ENCODE results near the gene THBD. TPM values are rescaled to one million over a fixed set of nuclear protein-coding genes. Genes with fewer than 3 reads are reported as not detected.

THBD gene
- total RNA-seq, 4 donors from 2014 or later, result 39.7 to 329 (median 241) TPM

DNA sequence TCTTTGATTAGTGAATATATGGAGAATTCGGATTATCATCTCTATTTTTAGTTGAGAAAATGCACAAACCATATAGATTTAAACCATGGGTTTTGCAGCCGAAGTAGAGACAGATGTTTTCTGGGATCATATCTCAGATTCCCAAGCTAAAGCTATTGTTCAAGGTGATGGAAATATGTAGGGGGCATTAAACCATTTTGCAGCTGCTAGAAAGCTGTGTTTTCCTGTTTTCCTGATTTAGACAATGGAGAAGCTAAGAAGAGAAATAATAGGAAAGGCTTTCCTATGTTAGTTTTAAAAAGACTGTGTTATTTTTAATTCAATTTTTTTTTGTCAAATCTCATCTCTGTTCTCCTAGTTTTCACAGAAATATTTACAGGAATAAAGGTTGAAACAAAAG is 30.5 kb upstream of the THBD start:
- DNase-seq (ENCODE audit: low spot score in 2 of 2), result no peak
- no peaks in the 10 kb centered on the region for H3K27me3 ChIP-seq
- no peak for TF ChIP-seq EP300 (IDR thresholded peaks at IDR 0.05)
- no peak for TF ChIP-seq POLR2A (IDR thresholded peaks at IDR 0.05)
- TF ChIP-seq POLR2AphosphoS5 (IDR thresholded peaks at IDR 0.05), result no peak
- TF ChIP-seq, protein P1, sequence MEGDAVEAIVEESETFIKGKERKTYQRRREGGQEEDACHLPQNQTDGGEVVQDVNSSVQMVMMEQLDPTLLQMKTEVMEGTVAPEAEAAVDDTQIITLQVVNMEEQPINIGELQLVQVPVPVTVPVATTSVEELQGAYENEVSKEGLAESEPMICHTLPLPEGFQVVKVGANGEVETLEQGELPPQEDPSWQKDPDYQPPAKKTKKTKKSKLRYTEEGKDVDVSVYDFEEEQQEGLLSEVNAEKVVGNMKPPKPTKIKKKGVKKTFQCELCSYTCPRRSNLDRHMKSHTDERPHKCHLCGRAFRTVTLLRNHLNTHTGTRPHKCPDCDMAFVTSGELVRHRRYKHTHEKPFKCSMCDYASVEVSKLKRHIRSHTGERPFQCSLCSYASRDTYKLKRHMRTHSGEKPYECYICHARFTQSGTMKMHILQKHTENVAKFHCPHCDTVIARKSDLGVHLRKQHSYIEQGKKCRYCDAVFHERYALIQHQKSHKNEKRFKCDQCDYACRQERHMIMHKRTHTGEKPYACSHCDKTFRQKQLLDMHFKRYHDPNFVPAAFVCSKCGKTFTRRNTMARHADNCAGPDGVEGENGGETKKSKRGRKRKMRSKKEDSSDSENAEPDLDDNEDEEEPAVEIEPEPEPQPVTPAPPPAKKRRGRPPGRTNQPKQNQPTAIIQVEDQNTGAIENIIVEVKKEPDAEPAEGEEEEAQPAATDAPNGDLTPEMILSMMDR (IDR thresholded peaks at IDR 0.05), result no peak
- 84% methylated on average over 2 of the region's 2 CpGs for WGBS
- H3K4me3 ChIP-seq, result no peak overlapping the region
- H3K9me3 ChIP-seq, result no peaks in the 10 kb centered on the region
- H3K4me1 ChIP-seq, result peaks cover 19% of the 10 kb centered on the region
- H3K36me3 ChIP-seq, result no peaks in the 10 kb centered on the region
- no peak overlapping the region for H3K27ac ChIP-seq

DNA sequence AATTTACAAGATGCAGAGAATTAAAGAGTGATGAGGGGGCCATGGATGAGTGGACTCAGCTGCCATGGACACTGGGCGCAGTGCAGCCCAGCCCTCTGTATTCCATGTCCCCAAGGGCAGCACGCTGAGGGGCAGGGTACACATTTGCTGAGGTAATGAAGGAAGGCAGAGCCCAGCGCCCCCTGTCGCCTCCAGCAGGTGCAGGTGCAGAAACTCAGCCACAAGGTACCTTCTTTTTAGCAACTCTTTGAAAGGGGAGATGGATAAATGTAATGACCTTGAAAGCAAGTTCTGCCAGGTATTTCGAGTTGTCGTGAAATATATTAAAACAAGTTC is 29.5 kb upstream of the THBD start:
- peaks cover 17% of the 10 kb centered on the region for H3K4me1 ChIP-seq
- no peaks in the 10 kb centered on the region for H3K9me3 ChIP-seq
- H3K36me3 ChIP-seq, result no peaks in the 10 kb centered on the region
- WGBS, result 75% methylated on average over 6 of the region's 6 CpGs
- no peak overlapping the region for H3K4me3 ChIP-seq
- no peak for TF ChIP-seq POLR2AphosphoS5 (IDR thresholded peaks at IDR 0.05)
- TF ChIP-seq, protein P1 (IDR thresholded peaks at IDR 0.05), result no peak
- TF ChIP-seq EP300 (IDR thresholded peaks at IDR 0.05), result no peak
- no peak overlapping the region for H3K27ac ChIP-seq
- no peak for DNase-seq (ENCODE audit: low spot score in 2 of 2)
- H3K27me3 ChIP-seq, result no peaks in the 10 kb centered on the region

DNA sequence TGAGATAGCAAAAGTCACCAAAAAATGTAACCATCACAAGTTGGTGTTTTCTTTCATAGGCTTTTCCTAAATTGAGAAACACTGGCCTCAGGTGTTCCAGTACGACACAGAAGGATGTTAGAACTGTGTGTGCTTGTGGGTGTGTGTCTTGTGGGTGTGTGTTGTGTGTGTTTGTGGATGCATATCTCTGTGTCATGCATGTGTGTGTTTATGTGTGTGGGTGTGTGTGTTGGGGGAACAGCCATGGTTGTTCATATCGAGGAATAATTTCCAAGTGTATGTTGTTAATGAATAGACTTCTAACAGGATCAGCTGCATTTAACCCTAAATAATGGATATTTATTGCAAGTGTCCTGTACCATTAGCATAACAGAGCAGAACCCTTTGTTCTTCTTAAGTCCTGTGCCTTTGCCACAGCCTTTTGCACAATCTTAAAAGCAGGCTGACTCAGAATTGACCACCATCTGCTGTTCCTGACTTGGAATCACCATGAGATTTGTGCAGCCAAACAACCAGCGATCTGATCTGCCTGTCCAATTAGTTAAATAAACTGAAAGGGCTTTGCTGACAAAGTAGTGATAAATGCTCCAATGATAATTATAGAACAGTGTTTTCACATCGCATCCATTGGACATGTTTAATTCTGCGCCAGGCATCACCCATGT is 29.0 kb upstream of the THBD start:
- TF ChIP-seq POLR2A (IDR thresholded peaks at IDR 0.05) (no peak), POLR2AphosphoS5 (IDR thresholded peaks at IDR 0.05) (no peak)
- H3K27ac ChIP-seq, result no peak overlapping the region
- no peak overlapping the region for H3K4me3 ChIP-seq
- H3K36me3 ChIP-seq, result no peaks in the 10 kb centered on the region
- WGBS, result 77% methylated on average over 5 of the region's 5 CpGs
- H3K9me3 ChIP-seq, result no peaks in the 10 kb centered on the region
- peaks cover 12% of the 10 kb centered on the region for H3K4me1 ChIP-seq
- H3K27me3 ChIP-seq, result no peaks in the 10 kb centered on the region
- DNase-seq (ENCODE audit: low spot score in 2 of 2), result no peak

DNA sequence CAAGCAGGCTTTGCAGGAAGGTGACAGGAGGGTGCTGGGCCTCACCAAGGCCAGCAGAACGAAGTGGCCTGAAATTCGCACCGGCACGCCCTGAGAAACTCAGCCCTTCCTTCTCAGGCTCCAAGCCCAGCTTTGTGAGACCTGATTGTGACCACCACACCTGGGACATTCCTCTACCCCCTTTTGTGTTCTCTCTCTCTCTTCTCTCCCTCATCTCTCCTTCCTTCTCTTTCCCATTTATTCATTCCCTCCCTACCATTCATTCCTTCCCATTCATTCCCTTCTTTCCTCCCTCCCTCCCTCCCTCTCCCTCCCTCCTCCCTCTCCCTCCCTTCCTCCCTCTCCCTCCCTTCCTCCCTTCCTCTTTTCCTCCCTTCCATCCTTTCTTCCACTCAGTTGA is 27.8 kb upstream of the THBD start:
- peaks cover 1% of the 10 kb centered on the region for H3K4me1 ChIP-seq
- no peak overlapping the region for H3K27ac ChIP-seq
- no peak overlapping the region for H3K4me3 ChIP-seq
- DNase-seq (ENCODE audit: low spot score in 2 of 2), result no peak
- 88% methylated on average over 4 of the region's 4 CpGs for WGBS
- no peaks in the 10 kb centered on the region for H3K27me3 ChIP-seq
- no peak for TF ChIP-seq EP300 (IDR thresholded peaks at IDR 0.05)
- no peak for TF ChIP-seq POLR2AphosphoS5 (IDR thresholded peaks at IDR 0.05)
- TF ChIP-seq, protein P1 (IDR thresholded peaks at IDR 0.05), result no peak
- TF ChIP-seq POLR2A (IDR thresholded peaks at IDR 0.05), result no peak
- H3K36me3 ChIP-seq, result no peaks in the 10 kb centered on the region
- no peaks in the 10 kb centered on the region for H3K9me3 ChIP-seq

DNA sequence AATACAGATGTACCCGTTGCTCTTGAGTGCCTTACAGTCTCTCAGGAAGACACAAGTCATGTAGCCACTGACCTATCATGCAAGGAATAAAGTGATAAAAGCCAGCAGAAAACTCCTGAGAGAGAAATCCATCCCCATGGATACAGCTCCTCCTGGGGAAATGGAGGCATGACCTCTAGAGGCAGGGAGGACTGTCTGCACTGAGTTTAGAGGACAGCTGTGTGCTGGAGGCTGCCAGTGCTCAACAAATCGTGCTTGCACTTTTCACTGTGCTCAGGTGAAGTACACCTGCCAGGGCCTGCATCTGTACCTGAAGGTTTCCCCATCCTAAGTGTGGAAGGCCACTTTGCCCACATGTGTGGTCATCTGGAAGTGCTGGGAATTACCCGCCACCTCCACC is 24.6 kb upstream of the THBD start:
- Histone ChIP-seq H3K9me3 (no peaks in the 10 kb centered on the region), H3K27ac (no peak overlapping the region), H3K36me3 (no peaks in the 10 kb centered on the region), H3K27me3 (no peaks in the 10 kb centered on the region), H3K4me3 (no peak overlapping the region), H3K4me1 (no peaks in the 10 kb centered on the region)
- no peak for DNase-seq (ENCODE audit: low spot score in 2 of 2)
- TF ChIP-seq EP300 (IDR thresholded peaks at IDR 0.05), result no peak
- TF ChIP-seq, protein P1 (IDR thresholded peaks at IDR 0.05), result no peak
- WGBS, result 80% methylated on average over 3 of the region's 3 CpGs
